Keratinocyte (primary cell): ENCODE data around the gene MOK. TPM values are rescaled to one million over a fixed set of nuclear protein-coding genes. Genes with fewer than 3 reads are reported as not detected.

Experiments used
- DNase-seq: peaks from one replicate; pipeline ENCODE4 v3.0.0-alpha.2; 2011; ENCODE audit warnings: low read depth, missing footprints, low spot score
- FAIRE-seq: peaks from 2 replicates; lab custom pipeline; 2011; peaks lifted over from hg19 to GRCh38; lab: Jason Lieb, UNC
- H2AFZ ChIP-seq: 2 replicates; pipeline ENCODE4 v1.6.0; 2012; ENCODE audit warnings: low read length, control low read depth, inconsistent platforms; ENCODE audit not compliant: control insufficient read depth
- H3K27ac ChIP-seq: 2 replicates; pipeline ENCODE4 v1.5.1; 2011; ENCODE audit warnings: low read length; ENCODE audit not compliant: control insufficient read depth, insufficient read depth
- H3K27me3 ChIP-seq: 3 replicates; pipeline ENCODE4 v1.6.0; 2011; ENCODE audit warnings: low read length; ENCODE audit not compliant: control insufficient read depth, insufficient read depth; ENCODE audit errors: extremely low read depth
- H3K36me3 ChIP-seq, 2 experiments: 2 replicates in 1 of 2; 3 replicates in 1 of 2; pipeline ENCODE4 v1.5.1; 2011; ENCODE audit warnings: low read length in 2 of 2, mild to moderate bottlenecking in 1 of 2; ENCODE audit not compliant: control insufficient read depth in 2 of 2, insufficient read depth in 2 of 2; ENCODE audit errors: extremely low read depth in 1 of 2
- H3K4me1 ChIP-seq: 3 replicates; pipeline ENCODE4 v1.5.1; 2011; ENCODE audit warnings: low read length; ENCODE audit not compliant: control insufficient read depth, insufficient read depth; ENCODE audit errors: extremely low read depth
- H3K4me2 ChIP-seq: 3 replicates; pipeline ENCODE4 v1.6.0; 2011; ENCODE audit warnings: low read depth, low read length; ENCODE audit not compliant: control insufficient read depth, insufficient read depth; ENCODE audit errors: extremely low read depth
- H3K4me3 ChIP-seq, 3 experiments: fragments of 200-600 bp in 1 of 3; sonication (generic) in 1 of 3; 2 replicates in 2 of 3; 3 replicates in 1 of 3; pipeline ENCODE4 v1.5.1; 2011 to 2016; ENCODE audit warnings: low read length in 3 of 3, mild to moderate bottlenecking in 3 of 3, control low read depth in 2 of 3, inconsistent platforms in 1 of 3, low read depth in 1 of 3, mixed read lengths in 1 of 3, mixed run types in 1 of 3, moderate library complexity in 1 of 3; ENCODE audit not compliant: control insufficient read depth in 2 of 3, insufficient read depth in 2 of 3; ENCODE audit errors: extremely low read depth in 1 of 3
- H3K79me2 ChIP-seq: 2 replicates; pipeline ENCODE4 v1.6.0; 2012; ENCODE audit warnings: low read length; ENCODE audit not compliant: control insufficient read depth, insufficient read depth
- H3K9ac ChIP-seq: 3 replicates; pipeline ENCODE4 v1.6.0; 2011; ENCODE audit warnings: low read length; ENCODE audit not compliant: control insufficient read depth, insufficient read depth; ENCODE audit errors: extremely low read depth
- H3K9me1 ChIP-seq: 3 replicates; pipeline ENCODE4 v1.6.0; 2011; ENCODE audit warnings: low read length; ENCODE audit not compliant: control insufficient read depth, insufficient read depth; ENCODE audit errors: extremely low read depth
- H3K9me3 ChIP-seq: 2 replicates; pipeline ENCODE4 v1.5.1; 2012; ENCODE audit warnings: low read depth, low read length; ENCODE audit not compliant: control insufficient read depth
- H4K20me1 ChIP-seq: 3 replicates; pipeline ENCODE4 v1.6.0; 2011; ENCODE audit warnings: low read length; ENCODE audit not compliant: control insufficient read depth, insufficient read depth; ENCODE audit errors: extremely low read depth
- EZH2 ChIP-seq: IDR thresholded peaks from one replicate; pipeline ENCODE4 v1.6.1; 2012; ENCODE audit warnings: inconsistent platforms, mild to moderate bottlenecking, low read length, moderate library complexity
- dilution Hi-C: fragments of 300-500 bp; cut with MboI; formaldehyde crosslinking; loops from one replicate; pipeline ENCODE4 v1.7.0; 2020; ENCODE audit warnings: low sequenced_read_pairs; ENCODE audit not compliant: extremely low pct_ligation_motif_present
- polyA plus RNA-seq, 5 experiments: library from polyadenylated mRNA; depleted of rRNA in 3 of 5; stranded (reverse) in 3 of 5; stranded (forward) in 1 of 5; unstranded in 1 of 5; fragments of >200 nt; gene quantifications; 1 replicate in 1 of 5; 2 replicates in 3 of 5; 3 replicates in 1 of 5; pipeline versions ENCODE4 v1.2.1 to v1.2.3, GENCODE V29; 2011 to 2012; ENCODE audit warnings: missing spikeins in 2 of 5, low read depth in 1 of 5, low replicate concordance in 1 of 5
- TF ChIP-seq, protein P1 (sequence below), 3 experiments: IDR thresholded peaks in 1 of 3; conservative IDR thresholded peaks in 1 of 3; optimal IDR thresholded peaks in 1 of 3; 2 replicates in 2 of 3; 3 replicates in 1 of 3; pipeline versions ENCODE3 to v1.5.1; 2011; ENCODE audit warnings: low read length in 3 of 3, mild to moderate bottlenecking in 3 of 3, moderate library complexity in 2 of 3, control low read depth in 1 of 3, inconsistent platforms in 1 of 3; ENCODE audit not compliant: insufficient read depth in 2 of 3; ENCODE audit errors: extremely low read depth in 1 of 3

Gene MOK
- polyA plus RNA-seq, 1 donor (not counting 4 experiments of a cell fraction or from before 2014, with no cell fraction given), result 38.1 TPM

DNA sequence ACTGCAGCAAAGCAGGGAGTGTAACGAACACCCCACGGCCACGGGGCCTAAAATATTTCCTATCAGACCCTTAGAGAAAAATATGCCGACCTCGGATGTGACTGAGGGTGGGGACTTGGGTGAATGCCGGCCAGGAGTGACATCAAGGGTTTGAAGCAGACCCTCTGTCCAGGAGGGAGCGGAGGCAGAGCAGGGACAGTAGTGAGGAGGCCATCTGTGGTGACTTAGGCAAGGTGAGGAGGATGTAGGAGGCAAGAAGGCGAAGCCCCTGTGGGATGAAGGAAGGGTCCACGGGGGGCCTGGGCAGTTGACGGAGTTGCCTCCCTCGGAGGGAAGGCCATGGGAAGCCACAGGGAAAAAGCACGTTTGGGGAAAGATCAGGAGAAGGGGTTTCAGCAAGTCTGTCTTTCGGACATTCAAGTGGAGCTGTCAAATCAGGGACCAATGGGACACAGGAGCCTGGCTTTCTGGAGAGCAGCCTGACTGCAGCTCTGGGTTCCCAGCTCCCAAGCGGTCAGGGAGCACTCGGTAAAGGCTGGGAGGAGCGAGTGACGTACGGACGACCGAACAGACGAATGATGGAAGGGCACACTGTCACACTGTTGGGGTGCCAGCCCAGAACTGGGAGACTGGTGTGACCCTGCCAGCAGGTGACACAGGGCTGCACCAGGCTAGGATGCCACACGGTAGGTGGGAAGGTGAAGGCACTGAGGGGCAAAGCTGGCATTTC, 74.3 kb downstream of the MOK start:
- Histone ChIP-seq H4K20me1 (no peaks in the 10 kb centered on the region), H3K27ac (no peak overlapping the region), H3K9me1 (no peaks in the 10 kb centered on the region), H3K4me3 (no peak overlapping the region), H3K4me2 (no peak overlapping the region), H3K4me1 (no peaks in the 10 kb centered on the region), H3K27me3 (no peaks in the 10 kb centered on the region), H3K9ac (no peak overlapping the region), H3K9me3 (no peaks in the 10 kb centered on the region), H3K36me3 (peaks cover 12 to 15% of the 10 kb centered on the region in 2 experiments), H3K79me2 (peaks cover 2% of the 10 kb centered on the region), H2AFZ (no peak overlapping the region)
- FAIRE-seq (no peak), DNase-seq (no peak)
- TF ChIP-seq EZH2, result no peak
- TF ChIP-seq, protein P1, sequence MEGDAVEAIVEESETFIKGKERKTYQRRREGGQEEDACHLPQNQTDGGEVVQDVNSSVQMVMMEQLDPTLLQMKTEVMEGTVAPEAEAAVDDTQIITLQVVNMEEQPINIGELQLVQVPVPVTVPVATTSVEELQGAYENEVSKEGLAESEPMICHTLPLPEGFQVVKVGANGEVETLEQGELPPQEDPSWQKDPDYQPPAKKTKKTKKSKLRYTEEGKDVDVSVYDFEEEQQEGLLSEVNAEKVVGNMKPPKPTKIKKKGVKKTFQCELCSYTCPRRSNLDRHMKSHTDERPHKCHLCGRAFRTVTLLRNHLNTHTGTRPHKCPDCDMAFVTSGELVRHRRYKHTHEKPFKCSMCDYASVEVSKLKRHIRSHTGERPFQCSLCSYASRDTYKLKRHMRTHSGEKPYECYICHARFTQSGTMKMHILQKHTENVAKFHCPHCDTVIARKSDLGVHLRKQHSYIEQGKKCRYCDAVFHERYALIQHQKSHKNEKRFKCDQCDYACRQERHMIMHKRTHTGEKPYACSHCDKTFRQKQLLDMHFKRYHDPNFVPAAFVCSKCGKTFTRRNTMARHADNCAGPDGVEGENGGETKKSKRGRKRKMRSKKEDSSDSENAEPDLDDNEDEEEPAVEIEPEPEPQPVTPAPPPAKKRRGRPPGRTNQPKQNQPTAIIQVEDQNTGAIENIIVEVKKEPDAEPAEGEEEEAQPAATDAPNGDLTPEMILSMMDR (optimal IDR thresholded peaks at IDR 0.05 in 1 of 3, IDR thresholded peaks at IDR 0.05 in 1 of 3, conservative IDR thresholded peaks at IDR 0.05 in 1 of 3; ENCODE audit: extremely low read depth in 1 of 3, insufficient read depth in 2 of 3, low read length in 3 of 3), result no peak
- dilution Hi-C loops, result no loop called here

DNA sequence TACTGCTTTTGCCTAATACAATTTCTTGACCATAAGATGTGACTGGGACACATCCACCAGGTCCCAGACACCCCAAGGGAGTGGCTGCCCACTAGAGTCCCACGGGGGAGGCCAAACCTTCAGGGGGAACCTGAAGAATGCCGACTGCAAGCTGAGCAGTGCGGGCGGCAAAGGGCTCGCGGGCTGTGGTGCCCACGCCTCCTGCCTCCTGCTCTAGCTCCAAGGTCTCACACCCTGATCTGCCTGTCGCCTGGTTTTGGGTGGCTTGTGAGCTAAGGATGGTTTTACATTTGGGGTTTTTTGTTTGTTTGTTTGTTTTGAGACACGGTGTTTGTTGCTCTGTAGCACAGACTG, 75.2 kb downstream of the MOK start:
- Histone ChIP-seq H3K9me3 (no peaks in the 10 kb centered on the region), H3K4me2 (no peak overlapping the region), H3K4me3 (no peak overlapping the region), H3K36me3 (peaks cover 12 to 15% of the 10 kb centered on the region in 2 experiments), H3K4me1 (no peaks in the 10 kb centered on the region), H4K20me1 (no peaks in the 10 kb centered on the region), H3K79me2 (peaks cover 2% of the 10 kb centered on the region), H3K9me1 (no peaks in the 10 kb centered on the region), H2AFZ (no peak overlapping the region), H3K27me3 (no peaks in the 10 kb centered on the region), H3K27ac (no peak overlapping the region), H3K9ac (no peak overlapping the region)
- dilution Hi-C loops, result no loop called here
- TF ChIP-seq EZH2, result no peak
- TF ChIP-seq, protein P1 (optimal IDR thresholded peaks at IDR 0.05 in 1 of 3, IDR thresholded peaks at IDR 0.05 in 1 of 3, conservative IDR thresholded peaks at IDR 0.05 in 1 of 3; ENCODE audit: extremely low read depth in 1 of 3, insufficient read depth in 2 of 3, low read length in 3 of 3), result no peak
- no peak for DNase-seq
- no peak for FAIRE-seq
